Limb (tissue), 2 donors: ENCODE data around the gene STAM2.
A peak's percentile ranks its signal among the peaks of the same experiment; 100 is the strongest.
"Not testable (repeated sequence)": the region's sequence is repeated elsewhere in the genome, so short reads cannot be mapped to it uniquely, and the experiment has no call there.

Experiments
- DNase-seq, 2 donors: peaks; one replicate each; pipeline ENCODE4 v3.0.0-alpha.2; 2016; ENCODE audit errors: extremely low spot score in 2 of 2

STAM2 gene

GRCh38 chr2:152107140-152107539, 68.4 kb downstream of the STAM2 start:
- DNase-seq: not testable (repeated sequence)

DNA sequence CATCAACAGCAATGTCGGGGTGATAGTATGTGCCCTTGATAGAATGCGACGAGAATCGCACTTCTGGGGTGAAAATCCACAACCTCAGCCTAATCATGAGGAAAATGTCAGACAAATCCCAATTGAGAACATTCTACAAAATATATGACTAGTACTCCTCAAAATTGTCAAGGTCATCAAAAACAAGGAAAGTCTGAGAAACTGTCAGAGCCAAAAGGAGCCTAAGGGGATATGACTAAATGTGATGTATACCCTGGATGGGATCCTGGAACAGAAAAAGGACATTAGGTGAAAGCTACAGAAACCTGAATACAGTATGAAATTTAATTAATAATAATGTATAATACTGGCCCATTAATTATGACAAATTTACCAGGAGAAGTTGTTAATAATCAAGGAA, 69.1 kb downstream of the STAM2 start:
- no peak for DNase-seq

- no peak for DNase-seq
Observed at GRCh38 chr2:152103271-152103670, 72.3 kb downstream of the STAM2 start.

DNA sequence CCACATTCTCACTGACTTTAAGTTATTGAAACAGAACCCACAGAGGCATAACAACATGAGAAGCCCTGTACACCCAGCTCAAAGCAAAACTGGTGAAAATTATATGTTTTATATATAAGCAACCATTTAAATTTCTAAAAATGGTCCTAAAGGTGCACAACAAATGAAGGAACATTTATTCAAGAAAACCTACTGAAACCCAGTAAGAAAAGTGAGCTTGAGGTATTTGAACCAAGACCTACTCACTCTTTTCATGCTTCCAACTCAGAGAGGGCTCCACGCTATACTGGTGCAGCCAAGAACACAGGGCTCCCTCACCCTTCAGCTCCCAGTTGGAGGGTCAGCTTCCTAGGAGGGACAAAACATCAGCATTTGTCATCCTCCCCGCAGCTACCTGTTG, 74.6 kb downstream of the STAM2 start:
- DNase-seq: no peak

GRCh38 chr2:152099367-152100050, 76.1 kb downstream of the STAM2 start:
- DNase-seq: peak in 1 of 2 donors; percentile 51

DNA sequence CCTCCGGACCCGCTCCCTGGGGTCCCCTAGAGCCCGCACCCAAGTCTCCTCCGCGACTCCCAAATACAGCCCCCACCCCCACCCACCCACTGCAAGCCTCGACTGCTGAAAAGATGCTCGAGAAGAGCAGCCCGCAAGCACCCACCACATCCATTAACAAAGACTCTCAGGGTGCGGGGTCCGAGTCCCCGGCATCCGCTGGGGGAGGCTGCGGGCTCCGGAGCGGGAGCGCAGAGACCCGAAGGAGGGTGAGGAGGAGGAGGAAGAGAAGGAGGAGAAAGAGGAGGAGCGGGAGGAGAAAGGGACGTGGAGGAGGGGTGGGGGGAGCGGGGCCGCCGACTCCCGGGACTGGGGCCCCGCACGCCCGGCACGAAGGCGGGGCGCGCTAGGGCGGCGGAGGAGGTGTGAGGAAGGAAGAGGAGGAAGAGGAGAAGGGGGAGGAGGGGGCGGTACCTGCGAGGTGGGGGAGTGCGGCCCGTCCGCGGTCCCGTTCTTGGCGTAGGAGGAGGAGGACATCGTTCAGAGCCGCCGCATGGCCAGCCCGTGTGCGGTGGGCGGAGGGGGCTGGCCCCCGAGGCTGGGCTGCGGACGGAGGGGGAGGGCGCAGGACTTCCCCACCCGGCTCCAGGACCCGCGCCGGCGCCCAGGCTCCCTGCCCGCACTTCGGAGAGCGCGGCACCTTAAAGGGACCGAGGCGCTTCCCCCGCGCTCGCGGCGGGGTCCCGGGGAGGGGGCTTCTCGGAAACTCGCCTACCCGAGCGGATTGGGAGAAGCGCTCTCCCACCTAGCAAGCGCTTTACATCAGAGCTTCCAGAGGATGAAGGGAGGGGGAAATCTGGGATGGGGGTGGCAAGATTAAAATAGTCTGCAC, 76.8 kb downstream of the STAM2 start, which contains the start of gene CACNB4:
CACNB4 (minus strand) TSS at position 549 of the 871 bp plus-strand sequence.
- peak in 1 of 2 donors; percentile 65 for DNase-seq

DNA sequence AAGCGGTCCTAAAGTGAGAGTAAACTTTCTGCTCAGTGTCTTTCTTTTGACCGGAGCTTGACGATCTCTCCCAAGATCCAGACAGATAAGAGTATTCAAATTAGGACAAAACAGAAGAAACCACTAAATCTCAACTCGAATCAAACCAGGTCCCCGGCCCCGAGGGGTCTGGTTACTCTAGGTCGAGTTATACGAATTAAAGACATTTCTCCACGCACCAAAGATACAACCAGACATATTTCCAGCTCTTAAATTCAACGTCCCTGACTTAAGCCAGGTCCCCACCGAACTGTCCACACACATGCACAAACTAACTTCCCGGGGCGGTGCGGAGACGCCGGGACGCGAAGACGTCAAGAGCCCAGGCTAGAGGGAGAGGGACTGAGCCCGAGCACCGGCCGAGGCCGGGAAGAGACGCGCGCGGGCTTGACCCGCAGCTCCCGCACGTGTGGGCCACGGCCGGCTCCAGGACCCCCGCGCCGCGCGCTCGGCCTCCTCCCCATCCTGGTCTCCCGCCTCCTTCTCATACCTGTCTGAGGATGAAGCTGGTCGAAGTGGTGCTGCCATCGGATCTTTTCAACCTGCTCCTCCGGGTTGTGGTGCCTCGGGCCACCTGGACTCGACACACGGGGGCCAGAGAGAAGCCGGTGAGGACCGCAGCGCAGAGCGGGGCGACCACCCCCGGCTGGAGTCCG, 77.6 kb downstream of the STAM2 start:
- peak in 1 of 2 donors; percentile 55 for DNase-seq

DNA sequence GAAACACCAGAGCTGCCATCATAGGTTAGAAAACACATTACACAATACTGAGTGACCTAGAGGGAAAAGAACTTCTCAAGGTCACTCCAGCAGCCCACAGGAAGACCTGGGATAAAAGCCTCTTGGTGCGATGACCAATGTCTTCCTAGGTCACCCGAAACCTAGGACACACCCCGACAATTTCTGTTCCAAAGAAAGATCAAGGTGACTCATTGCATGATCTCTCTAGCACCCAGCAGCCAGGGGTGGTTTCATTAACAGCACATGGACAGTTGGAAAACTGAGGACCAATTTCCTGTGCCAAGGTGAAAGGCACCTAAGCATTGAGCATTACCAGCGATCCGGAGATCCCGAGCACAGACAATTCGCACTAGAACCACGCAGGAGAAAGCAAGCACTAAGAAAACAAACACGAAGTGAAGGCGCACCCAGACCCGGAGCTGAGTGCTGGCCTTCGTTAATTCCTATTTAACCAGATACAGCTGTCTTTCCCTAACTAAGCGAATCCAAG, 78.2 kb downstream of the STAM2 start:
- peak; percentile 34 to 43 for DNase-seq

DNA sequence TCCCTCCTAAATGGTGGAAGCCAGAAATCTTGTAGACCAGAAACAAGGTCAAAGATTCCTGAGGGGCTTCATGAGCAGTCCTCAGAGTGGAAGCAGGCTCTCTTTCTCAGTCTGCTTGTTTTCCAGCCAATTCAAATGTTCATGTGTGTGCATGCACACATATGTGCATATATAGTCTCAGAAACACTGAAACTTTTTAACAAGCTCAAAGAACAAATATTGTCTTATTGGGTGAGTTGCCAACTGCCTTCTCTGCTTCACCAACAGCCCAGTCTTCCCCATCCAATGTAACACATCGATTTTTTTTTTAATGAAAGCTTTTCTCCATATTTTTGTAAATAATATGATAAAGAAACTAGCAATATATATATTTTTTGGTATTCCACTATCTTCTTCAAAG, 80.4 kb downstream of the STAM2 start:
- no peak for DNase-seq

DNA sequence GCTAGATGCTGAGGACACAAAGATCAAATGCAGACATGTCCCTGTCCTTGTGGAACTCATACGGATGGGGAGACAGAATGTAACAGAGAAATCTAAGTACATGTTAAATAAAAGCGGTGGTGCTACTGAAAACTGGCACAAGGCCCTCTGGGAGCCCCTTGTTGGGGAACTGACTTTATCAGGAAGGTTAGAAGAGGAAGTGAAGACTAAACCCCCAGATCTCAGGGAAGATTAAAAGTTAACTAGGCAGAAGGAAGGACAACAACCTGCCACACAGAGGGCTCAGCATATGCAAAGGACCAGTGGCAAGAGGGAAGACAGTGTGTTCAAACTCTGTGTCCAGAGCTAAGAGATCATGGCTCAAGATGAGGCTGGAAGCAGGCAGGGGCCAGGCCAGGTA, 81.5 kb downstream of the STAM2 start:
- no peak for DNase-seq

DNA sequence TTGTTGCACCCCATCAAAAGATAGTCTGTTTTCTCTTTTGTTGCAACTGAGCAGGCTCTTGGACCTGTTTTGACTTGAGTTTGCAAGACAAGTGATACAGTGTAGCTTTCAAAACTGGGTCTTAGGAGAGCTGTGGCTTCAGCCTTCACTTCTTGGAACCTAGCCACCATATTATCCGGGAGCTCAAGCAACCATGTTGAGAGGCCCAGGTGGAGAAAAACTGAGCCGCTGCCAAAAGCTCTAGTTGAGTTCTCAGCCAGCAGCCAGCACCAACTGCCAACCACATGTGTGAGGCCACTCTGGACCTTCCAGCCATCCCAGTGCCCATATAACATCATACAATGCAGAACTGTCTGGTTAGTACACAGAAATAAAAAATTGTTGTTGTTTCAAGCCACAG, 82.1 kb downstream of the STAM2 start:
- DNase-seq: peak; percentile 42 to 57

DNA sequence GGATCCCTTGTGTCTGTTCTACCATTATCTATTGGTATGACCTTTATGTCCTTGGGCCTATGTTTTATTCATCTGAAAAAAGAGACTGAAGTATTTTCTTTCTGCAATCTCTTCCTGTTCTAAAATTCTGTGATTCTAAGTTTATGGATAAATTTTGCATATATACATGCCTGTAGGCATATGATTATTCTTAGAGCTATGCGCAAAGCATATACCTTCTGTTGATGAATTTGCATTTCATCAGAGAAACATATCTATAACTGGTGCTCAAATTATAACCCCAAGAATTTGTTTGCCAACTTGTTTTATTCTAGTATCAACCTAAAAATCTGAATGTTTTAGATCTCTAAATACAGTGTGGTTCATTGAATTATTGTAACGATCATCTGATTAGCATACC, 83.5 kb downstream of the STAM2 start:
- DNase-seq: no peak

GRCh38 chr2:152090726-152091125, 84.8 kb downstream of the STAM2 start:
- DNase-seq: not testable (repeated sequence)

GRCh38 chr2:152089238-152089637, 86.3 kb downstream of the STAM2 start:
- no peak for DNase-seq

DNA sequence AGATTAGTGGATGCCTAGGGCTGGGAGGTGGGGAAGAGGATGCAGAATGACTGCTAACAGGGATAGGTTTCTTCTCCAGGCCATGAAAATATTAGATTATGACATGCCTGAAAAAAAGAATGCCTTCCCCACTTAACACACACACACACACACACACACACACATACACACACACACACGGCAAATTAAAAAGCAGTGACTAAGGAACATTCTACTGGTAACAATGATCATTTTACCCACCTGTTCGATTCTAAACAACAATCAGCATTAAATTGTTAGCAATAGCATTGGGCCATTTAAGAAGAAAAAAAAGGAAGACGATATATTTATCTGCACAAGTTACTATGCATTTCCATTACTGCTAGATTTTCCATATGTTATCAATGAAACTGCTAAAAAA, 87.6 kb downstream of the STAM2 start:
- no peak for DNase-seq

GRCh38 chr2:152086231-152086630, 89.3 kb downstream of the STAM2 start:
- no peak for DNase-seq

- no peak for DNase-seq
Observed at GRCh38 chr2:152084076-152084475, 91.5 kb downstream of the STAM2 start.

GRCh38 chr2:152083202-152083875, 92.2 kb downstream of the STAM2 start:
- DNase-seq: no peak

GRCh38 chr2:152078662-152079061, 96.9 kb downstream of the STAM2 start:
- DNase-seq: no peak

DNA sequence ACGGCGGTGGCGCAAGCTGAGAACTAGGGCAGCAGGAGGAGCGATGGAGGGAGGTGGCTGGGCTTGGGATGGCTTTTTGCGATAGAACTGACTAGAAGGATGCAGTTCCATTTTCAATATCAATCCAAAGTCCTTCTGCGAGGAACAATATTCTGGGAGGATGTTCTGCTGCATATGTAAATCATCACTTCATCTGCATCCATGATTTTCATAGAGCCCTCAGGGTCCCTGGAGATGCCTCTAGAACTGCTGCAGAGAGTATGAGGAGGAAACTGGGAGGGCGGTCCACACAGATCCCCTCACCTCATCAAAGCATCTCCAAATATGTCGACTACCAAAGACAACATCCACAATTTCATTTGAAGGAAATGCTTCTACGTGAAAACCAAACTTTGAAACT, 97.5 kb downstream of the STAM2 start:
- DNase-seq: no peak

DNA sequence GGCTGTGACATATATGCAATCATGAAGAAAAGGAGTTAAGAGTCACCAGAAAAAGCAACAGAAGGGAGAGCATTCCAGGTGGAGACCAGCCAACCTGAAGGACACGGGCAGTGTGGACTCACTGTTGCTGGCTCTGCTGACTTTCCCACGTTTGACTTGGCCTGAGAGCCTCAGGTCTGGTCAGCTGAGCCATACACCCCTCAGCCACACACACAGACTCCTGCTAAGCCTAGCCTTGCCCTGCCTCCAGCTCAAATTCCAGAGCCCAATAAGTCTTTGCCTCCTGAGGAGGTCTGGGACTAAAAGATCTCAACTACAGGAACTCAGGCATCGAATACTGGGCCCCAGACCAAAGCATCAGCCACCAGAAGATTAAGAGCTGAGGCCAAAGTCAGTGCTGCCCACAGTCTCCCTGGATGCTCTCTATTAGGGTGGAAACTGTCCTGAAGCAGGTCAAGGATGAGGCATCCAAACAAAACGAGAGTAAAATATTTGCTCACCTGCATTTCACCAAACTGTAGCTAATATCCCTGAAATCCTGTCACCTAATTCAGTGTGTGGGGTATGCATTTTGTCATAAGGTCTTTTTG, 100.0 kb downstream of the STAM2 start:
- DNase-seq: no peak
